ENCODE results near the gene SLC31A1.

GRCh38 chr9:113219186-113219936 is 2.0 kb upstream of the SLC31A1 start:
- TF ChIP-seq CTCF (IDR thresholded peaks at IDR 0.05) = no peak
- no peak for TF ChIP-seq POLR2AphosphoS5 (IDR thresholded peaks at IDR 0.05)
- TF ChIP-seq EP300 (IDR thresholded peaks at IDR 0.05) = no peak
